GM21526 (cell line): ENCODE data around the gene SHCBP1L.
"Not testable (repeated sequence)": the region's sequence is repeated elsewhere in the genome, so short reads cannot be mapped to it uniquely, and the experiment has no call there.

Source experiments
- ATAC-seq: cut with Tn5 transposase; IDR thresholded peaks from one replicate; pipeline ENCODE4 v1.9.1; 2021; ENCODE audit warnings: moderate library complexity; ENCODE audit not compliant: unreplicated experiment, low FRiP score

The SHCBP1L gene

DNA sequence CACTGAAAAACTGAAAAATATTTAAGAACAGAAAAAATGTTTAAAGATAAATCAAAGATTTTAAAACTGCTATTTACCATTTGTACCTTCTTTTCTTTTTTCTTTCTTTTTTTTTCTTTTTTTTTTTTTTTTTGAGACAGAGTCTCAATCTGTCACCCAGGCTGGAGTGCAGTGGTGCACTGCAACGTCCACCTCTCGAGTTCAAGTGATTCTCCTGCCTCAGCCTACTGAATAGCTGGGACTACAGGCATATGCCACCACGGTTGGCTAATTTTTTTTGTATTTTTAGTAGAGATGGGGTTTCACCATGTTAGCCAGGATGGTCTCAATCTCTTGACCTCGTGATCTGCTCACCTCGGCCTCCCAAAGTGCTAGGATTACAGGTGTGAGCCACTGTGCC is 51.0 kb downstream of the SHCBP1L start:
- ATAC-seq, result not testable (repeated sequence)

DNA sequence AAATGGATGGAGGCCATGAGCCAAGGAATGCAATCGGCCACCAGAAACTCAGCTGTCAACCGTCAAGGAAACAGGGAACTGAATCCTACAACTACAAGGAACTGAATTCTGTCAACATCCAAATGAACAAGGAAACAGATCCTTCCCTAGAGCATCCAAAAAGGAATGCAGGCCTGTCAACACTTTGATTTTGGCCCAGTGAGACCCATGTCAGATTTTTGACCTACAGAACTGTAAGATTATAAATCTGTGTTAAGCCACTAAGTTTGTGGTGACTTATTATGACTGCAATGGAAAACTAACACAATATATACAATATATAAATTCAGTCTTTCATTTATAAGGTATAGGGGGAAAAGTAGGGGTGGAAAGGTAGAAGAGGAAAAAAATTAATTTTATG is 55.3 kb downstream of the SHCBP1L start:
- no peak for ATAC-seq

DNA sequence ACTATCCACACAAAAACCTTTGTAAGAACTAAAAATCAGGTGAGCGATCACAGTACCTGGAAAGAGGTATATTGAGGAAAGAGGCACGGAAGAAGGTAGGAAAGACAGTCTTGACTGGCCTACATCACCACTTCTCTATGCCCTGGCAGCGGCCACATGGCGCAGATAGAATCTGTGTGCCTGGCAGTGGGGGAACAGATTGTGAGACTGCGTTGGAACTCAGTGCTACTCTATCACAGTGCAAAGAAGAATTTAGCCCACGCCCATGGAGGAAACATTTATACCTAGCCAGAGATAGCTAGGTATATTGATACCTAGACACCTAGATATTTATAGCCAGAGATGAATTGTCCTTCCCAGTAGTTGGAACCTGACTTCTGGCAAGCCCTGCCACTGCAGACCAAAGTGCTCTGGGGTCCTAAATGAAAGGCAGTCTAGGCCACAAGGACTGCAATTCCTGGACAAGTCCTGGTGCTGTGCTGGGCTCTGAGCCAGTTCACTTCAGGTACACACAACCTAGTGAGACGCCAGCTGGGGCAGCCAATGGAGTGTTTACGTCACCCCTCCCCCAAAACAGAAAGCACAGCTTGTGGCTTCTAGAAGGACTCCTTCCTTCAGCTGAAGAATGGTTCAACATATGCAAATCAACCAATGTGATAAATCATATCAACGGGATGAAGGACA is 61.9 kb downstream of the SHCBP1L start:
- no peak for ATAC-seq

DNA sequence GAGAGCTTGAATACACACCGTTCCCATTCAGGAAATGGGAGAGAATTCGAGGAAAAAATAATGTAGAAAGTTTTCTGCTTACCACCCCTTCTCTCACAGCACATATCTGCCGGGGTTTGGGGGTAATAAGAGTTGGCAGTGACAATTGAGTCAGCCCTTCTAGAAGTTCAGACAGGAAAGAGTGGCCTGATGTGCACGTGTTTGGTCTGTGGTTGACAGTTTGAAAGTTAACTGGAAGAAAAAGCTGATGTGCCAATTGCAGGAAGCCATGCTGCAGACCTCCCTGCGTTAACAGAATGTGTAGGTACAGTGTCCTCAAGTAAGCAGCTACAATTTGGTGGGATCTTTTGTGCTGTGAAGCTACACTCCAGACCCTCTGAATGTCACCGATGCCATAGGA is 63.0 kb downstream of the SHCBP1L start:
- no peak for ATAC-seq

DNA sequence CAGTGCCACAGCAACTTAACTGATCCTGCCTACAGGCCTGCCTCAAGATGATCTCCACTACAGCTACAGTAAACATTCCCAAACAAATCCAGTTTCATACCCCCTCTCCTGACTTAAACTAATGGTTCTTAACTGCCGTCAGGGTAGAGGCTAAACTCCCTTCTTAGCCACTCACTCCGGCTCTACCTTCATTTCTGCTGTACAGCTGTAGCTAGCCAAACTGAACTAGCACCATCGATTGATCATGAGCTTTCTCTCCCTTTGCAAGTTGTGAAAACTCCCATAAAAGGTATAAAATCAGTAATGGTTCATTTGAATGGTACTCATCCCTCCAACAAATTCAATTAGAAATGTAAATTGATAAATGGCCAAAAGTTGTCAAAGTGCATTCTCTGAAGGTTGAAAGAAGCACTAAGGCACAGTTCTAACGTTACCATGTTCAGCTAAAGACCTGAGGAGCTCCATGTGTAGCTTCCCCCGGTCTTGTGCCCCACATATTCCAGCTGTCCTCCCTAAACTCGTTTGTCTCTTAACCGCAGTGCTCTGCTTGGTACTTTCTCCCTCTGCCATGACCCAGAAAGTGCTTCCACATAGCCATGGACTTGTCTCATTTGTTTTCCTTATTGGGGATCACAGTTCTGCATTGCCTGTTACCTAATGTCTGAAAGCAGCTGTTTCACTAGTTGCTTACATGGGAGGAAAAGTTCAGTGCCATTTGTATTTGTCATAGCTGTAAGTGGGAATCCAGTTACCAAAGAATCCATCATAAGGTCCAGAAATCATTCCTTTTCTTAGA is 64.0 kb downstream of the SHCBP1L start:
- no peak for ATAC-seq

DNA sequence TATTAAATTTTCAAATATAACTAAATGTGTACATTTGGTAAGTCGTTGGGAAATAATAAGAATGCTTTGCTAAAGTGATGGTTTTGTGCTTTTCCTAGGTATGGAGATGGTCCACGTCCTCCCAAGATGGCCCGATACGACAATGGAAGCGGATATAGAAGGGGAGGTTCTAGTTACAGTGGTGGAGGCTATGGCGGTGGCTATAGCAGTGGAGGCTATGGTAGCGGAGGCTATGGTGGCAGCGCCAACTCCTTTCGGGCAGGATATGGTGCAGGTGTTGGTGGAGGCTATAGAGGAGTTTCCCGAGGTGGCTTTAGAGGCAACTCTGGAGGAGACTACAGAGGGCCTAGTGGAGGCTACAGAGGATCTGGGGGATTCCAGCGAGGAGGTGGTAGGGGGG is 66.0 kb downstream of the SHCBP1L start:
- no peak for ATAC-seq

DNA sequence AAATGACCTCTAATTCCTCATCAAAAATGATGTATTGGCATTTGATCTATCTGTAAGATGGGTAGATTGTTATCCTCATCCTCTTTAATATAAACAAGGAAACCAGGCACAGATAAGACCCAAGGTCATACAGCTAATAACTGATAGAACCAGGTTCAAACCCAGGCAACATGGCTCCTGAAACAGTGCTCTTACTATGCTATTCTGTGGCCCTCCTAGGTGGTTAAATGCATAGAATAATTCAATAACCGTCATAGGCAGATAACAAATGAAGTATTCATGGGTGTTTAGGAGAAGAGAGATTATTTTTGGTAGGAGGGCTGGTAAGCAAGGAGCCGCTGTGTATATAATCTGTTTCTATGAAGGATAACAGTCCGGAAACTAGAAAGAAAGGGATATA is 67.4 kb downstream of the SHCBP1L start:
- ATAC-seq, result no peak

DNA sequence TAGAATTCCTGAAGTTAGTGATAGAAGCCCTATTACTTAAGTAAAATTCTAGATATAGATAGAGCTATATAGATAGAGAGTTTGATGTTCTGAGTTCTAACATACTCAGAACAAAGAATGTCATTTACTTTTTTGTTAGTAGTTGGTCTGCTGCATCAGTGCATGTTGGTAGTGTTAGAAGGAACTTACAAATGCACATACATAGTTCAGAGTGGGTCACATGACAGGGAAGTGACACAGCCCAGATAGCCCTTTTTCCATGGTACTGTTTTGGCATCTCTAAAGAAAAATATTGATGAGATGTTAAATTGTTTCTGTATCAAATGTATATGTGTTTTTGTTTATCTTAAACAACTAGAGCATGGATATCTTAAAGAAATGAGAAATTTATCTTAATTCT is 68.1 kb downstream of the SHCBP1L start:
- ATAC-seq, result no peak

DNA sequence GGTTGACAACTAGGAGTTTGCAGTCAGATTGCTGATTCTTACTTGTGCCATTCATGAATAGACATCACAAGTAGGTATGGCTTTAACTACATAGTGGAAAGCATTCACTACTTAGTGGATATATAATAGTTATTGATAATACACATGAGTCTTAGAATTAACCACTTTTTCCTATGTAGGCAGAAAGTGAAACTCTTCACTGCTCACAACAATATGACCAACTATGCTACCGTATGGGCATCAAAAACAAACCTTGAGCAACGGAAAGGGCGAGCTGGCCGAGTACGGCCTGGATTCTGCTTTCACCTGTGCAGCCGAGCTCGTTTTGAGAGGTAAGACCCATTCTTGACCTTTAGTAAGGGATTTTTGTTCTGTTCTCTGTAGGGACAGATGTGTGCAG is 75.1 kb downstream of the SHCBP1L start:
- no peak for ATAC-seq

DNA sequence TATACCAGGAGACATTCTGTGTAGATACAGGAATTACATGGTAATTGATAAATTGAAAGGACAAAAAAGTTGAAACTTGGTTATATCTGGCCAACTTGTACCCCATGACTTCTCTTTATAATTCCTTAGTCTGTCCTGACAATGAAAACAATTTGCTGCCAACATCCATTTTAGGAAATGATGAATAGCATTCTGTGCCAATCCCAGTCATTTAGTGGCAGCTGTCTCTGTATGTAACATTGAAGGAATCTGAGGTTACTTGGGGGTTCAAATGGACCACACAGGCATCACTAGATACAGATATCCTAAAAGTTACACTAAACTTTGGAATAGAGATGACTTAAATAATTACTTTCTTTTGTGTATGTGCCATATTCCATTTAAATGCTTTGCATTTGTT is 75.6 kb downstream of the SHCBP1L start:
- no peak for ATAC-seq

DNA sequence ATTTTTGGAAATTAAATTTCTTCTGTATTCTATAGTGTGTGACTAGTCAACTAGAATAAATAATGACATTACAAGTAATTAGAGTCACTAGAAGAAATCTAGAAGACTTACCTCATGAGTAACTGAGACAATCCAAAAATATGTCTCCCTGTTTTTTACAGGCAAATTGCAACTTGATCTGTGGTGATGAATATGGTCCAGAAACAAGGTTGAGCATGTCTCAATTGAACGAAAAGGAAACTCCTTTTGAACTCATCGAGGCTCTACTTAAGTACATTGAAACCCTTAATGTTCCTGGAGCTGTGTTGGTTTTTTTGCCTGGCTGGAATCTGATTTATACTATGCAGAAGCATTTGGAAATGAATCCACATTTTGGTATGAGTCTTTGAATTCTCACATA is 77.1 kb downstream of the SHCBP1L start:
- ATAC-seq, result no peak

DNA sequence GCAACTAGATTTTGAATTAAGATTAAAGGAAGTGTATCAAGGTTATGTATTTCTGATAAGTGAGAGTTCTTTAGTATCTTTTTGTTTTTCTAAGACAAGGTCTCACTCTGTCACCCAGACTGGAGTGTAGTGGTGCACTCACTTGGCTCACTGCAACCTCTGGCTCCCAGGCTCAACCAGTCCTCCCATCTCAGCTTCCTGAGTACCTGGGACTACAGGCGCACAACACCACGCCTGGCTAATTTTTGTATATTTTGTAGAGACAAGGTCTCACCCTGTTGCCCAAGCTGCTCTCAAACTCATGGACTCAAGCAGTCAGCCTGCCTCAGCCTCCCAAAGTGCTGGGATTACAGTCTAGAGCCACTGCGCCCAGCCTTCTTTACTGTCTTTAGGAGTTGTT is 80.1 kb downstream of the SHCBP1L start:
- no peak for ATAC-seq

DNA sequence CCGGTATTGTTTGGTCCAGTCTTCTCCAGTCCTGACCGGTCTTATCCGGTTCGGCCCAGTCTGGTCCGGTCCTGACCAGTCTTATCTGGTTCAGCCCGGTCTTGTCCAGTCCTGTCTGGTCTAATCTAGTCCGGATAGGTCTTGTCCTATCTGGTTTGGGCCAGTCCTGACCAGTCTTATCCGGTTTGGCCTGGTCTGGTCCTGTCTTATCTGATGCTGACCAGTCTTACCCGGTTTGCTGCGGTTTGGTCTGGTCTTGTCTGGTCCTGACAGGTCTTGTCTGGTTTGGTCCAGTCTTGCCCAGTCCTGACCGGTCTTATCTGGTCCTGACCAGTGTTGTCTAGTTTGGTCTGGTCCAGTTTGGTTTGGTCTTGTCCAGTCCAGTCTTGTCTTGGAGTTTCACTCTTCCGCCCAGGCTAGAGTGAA is 83.7 kb downstream of the SHCBP1L start:
- ATAC-seq, result no peak

DNA sequence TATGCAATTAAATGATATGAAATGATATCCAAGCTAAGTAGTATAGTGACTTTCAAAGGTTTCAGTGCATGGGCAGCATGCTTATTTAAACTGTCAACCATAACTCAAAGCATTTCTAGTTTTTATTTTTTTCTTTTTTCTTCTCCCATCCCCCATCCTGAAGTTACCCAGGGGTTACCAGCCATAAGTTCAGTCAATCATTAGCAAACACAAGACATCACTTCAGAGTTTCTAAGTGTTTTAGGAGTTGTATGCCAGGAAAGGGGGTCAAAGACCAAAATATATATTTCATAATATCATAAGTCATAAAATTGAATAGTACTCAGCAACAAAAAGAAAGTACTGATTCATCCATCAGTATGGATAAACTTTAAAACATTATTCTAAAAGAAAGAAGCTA is 85.1 kb downstream of the SHCBP1L start:
- no peak for ATAC-seq

DNA sequence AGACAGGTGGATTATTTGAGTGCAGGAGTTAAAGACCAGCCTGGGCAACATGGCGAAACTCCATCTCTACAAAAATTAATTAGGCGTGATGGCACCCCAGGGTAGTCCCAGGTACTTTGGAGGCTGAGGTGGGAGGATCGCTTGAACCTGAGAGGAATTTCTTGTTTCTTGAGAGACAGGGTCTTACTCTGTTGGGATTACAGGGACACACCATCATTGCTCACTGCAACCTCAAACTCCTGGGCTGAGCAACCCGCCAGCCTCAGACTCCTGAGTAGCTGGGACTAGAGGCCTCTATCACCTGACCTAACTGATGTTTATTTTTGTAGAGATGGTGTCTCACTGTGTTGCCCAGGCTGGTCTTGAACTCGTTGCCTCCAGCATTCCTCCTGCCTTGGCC is 89.0 kb downstream of the SHCBP1L start:
- ATAC-seq, result no peak

DNA sequence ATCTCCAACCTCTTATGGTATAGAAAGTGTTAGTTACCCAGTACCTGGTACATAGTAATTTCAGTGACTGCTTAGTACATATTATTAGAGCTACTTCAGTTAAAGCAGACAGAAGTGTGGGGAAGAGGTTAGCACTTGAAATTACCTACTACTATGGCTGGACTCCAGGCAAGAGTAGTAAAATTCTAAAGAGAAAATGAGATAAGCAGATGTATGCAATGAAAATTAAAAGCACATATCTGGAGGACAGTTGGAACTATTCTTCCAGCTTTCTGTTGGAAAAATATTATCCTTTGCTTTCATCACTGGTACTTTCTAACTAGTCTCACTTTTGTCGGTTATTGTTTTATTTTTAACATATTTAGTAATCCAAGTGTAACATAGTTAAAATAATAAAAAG is 90.1 kb downstream of the SHCBP1L start:
- no peak for ATAC-seq

DNA sequence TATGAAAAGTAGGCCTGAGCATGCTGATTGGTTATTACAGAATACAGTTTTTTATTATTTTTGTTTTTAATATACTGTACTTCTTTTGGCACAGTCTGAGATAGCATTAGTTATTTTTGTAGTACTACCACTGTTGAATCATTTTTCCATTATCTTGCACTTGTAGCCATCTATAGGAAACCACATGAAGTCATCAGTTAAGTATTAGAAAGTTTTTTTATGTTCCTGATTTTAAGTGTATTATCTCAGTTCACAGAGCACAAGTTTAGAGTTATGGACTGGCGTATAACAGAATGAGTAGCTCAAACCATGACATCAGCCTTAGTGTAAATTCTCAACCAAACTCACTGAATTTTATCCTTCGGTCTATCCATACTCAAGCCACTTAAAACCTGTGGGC is 91.0 kb downstream of the SHCBP1L start:
- ATAC-seq, result no peak

DNA sequence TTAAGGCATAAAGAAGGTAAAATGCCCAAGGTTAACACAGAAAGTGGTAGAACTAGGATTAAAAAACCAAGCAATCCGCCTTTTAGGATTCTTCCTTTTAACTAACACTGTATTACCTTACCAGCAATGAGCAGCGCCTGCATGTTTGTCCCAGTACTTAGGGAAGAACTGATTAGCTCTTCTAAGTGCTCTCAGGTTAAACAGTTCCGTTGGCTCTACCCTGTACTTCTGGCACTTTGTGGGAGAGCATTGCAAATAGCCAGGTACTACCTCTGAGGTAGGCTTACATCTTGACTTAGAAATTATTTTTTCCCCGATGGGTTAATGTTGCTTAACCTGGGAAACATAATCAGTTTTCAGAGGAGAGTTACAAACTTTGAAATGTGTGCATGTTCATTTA is 92.3 kb downstream of the SHCBP1L start:
- no peak for ATAC-seq

DNA sequence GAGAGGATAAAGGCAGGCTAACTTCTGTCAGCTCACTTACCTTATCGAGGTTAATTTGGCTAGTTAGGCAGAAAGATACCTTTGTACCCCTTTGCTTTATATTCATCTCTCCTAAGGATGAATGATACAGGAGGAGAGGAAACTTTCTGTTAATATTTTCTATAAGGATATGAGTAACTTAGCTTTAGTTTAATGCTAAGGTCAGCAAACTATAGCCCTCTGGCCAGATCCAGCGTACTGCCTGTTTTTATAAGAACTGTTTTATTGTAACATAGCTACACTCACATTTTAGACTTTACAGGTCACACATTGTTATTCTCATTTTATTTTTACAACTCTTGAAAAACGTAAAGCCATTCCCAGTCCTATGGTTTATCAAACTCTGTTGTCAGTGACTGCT is 95.8 kb downstream of the SHCBP1L start:
- ATAC-seq, result no peak

DNA sequence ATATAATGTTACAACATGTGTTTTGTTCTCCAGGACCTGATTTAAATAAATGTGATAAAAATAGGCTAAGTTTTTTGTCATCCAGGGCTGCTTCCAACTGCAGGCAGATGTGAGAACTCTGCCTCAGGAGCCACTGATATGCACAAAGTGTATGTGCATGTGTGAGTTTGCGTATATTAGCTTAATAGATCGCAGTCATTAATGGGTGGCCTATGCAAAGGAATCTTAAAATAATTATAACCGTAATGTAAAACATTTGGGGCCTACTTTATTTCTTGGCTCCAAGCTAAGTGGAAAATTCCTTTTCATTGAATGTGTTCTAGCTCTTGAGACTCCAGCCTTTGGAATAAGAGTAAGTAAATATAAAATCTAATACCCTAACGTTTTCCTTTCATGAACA is 97.1 kb downstream of the SHCBP1L start:
- no peak for ATAC-seq

DNA sequence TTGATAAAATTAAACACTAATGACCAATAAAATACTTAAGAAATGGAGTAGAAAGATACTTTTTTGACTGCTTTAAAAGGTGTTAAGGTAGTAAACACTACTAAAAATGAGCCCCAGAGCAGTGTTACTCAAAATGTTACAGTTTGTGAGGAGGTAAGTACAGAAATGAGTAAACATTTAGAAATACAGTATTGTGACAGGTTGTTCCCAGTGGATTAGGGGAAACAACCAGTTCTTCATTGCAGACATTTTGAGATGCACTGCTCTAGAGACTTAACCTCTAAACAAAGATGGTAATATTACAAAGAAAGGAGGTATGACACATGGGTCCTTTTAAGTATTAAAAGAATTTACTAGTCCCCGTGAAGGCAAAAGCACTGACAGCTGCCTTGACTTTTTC is 101.1 kb downstream of the SHCBP1L start:
- no peak for ATAC-seq

DNA sequence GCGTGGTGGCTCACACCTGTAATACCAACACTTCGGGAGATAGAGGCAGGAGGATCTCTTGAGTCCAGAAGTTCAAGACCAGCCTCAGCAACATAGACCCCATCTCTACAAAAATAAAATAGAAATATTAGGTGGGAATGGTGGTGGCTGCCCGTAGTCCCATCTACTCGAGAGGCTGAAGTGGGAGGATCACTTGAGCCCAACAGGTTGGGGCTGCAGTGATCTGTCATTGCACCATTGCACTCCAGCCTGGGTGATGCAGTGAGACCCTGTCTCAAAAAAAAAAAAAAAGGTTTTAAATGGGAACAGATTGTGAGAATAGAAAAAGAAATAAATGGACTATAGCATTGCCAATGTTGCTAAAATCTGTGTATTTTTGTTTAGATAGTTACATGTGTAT is 102.6 kb downstream of the SHCBP1L start:
- ATAC-seq, result no peak
